Sigmoid colon (tissue), 3 donors: ENCODE data around the gene MMD.

ENCODE experiments used
- POLR2A ChIP-seq, 2 donors: fragments of 450-650 bp; IDR thresholded peaks; one replicate each; pipeline ENCODE4 v1.6.1; 2016; ENCODE audit warnings: antibody characterized with exemption in 2 of 2, mild to moderate bottlenecking in 2 of 2, moderate library complexity in 2 of 2
- TF ChIP-seq, protein P1 (sequence below), 4 experiments: fragments of 450-650 bp in 3 of 4; fragments of 200-600 bp in 1 of 4; IDR thresholded peaks; one replicate each; pipeline ENCODE4 v1.5.1; 2016 to 2019; ENCODE audit warnings: antibody characterized with exemption in 4 of 4, mild to moderate bottlenecking in 3 of 4, moderate library complexity in 2 of 4

GRCh38 chr17:55462711-55463110 is 41.1 kb upstream of the MMD start:
- TF ChIP-seq, protein P1, sequence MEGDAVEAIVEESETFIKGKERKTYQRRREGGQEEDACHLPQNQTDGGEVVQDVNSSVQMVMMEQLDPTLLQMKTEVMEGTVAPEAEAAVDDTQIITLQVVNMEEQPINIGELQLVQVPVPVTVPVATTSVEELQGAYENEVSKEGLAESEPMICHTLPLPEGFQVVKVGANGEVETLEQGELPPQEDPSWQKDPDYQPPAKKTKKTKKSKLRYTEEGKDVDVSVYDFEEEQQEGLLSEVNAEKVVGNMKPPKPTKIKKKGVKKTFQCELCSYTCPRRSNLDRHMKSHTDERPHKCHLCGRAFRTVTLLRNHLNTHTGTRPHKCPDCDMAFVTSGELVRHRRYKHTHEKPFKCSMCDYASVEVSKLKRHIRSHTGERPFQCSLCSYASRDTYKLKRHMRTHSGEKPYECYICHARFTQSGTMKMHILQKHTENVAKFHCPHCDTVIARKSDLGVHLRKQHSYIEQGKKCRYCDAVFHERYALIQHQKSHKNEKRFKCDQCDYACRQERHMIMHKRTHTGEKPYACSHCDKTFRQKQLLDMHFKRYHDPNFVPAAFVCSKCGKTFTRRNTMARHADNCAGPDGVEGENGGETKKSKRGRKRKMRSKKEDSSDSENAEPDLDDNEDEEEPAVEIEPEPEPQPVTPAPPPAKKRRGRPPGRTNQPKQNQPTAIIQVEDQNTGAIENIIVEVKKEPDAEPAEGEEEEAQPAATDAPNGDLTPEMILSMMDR (IDR thresholded peaks at IDR 0.05), result no peak
- TF ChIP-seq POLR2A (IDR thresholded peaks at IDR 0.05), result no peak
